Activated CD8-positive, alpha-beta memory T cell treated with anti-CD3 and anti-CD28 coated beads for 4 hours (primary cell): ENCODE data around the gene MRO.
"Not testable (repeated sequence)": the region's sequence is repeated elsewhere in the genome, so short reads cannot be mapped to it uniquely, and the experiment has no call there.

Source experiments
- DNase-seq, 2 donors: peaks; one replicate each; pipeline ENCODE4 v3.0.0-alpha.2; 2020; ENCODE audit warnings: low read depth in 2 of 2

The MRO gene

GRCh38 chr18:50792885-50793284 lies 26.9 kb downstream of the MRO start:
- no peak for DNase-seq

- DNase-seq: no peak
Measured at GRCh38 chr18:50791599-50792438, 28.0 kb downstream of the MRO start.

GRCh38 chr18:50790948-50791347 lies 28.9 kb downstream of the MRO start:
- no peak for DNase-seq

GRCh38 chr18:50790241-50790640 lies 29.6 kb downstream of the MRO start:
- no peak for DNase-seq

- no peak for DNase-seq
Measured at GRCh38 chr18:50788284-50788683, 31.5 kb downstream of the MRO start.

GRCh38 chr18:50786864-50787263 lies 33.0 kb downstream of the MRO start:
- no peak for DNase-seq

- DNase-seq: no peak
Measured at GRCh38 chr18:50783553-50783952, 36.3 kb downstream of the MRO start.

- not testable (repeated sequence) for DNase-seq
Measured at GRCh38 chr18:50779021-50779420, 40.8 kb downstream of the MRO start.

- DNase-seq: no peak
Measured at GRCh38 chr18:50776383-50776782, 43.4 kb downstream of the MRO start.

GRCh38 chr18:50775726-50776125 lies 44.1 kb downstream of the MRO start:
- no peak for DNase-seq

- no peak for DNase-seq
Measured at GRCh38 chr18:50775207-50775606, 44.6 kb downstream of the MRO start.

GRCh38 chr18:50769463-50769862 lies 50.4 kb downstream of the MRO start:
- no peak for DNase-seq

- DNase-seq: no peak
Measured at GRCh38 chr18:50757358-50757757, 62.5 kb downstream of the MRO start.

GRCh38 chr18:50754297-50754696 lies 65.5 kb downstream of the MRO start:
- DNase-seq: no peak

- no peak for DNase-seq
Measured at GRCh38 chr18:50753311-50753710, 66.5 kb downstream of the MRO start.

GRCh38 chr18:50751947-50752346 lies 67.9 kb downstream of the MRO start:
- no peak for DNase-seq

- no peak for DNase-seq
Measured at GRCh38 chr18:50751490-50751889, 68.3 kb downstream of the MRO start.

GRCh38 chr18:50750546-50750945 lies 69.3 kb downstream of the MRO start:
- DNase-seq: no peak

- DNase-seq: no peak
Measured at GRCh38 chr18:50749945-50750344, 69.9 kb downstream of the MRO start.

GRCh38 chr18:50749421-50749820 lies 70.4 kb downstream of the MRO start:
- DNase-seq: no peak

- no peak for DNase-seq
Measured at GRCh38 chr18:50748243-50749229, 71.3 kb downstream of the MRO start.

- DNase-seq: no peak
Measured at GRCh38 chr18:50747849-50748242, 72.0 kb downstream of the MRO start.

GRCh38 chr18:50745945-50746344 lies 73.9 kb downstream of the MRO start:
- DNase-seq: no peak
